HG02588 (cell line): ENCODE data around the gene TOPORS.
"Not testable (repeated sequence)": the region's sequence is repeated elsewhere in the genome, so short reads cannot be mapped to it uniquely, and the experiment has no call there.

Source experiments
- ATAC-seq: cut with Tn5 transposase; IDR thresholded peaks from one replicate; pipeline ENCODE4 v1.9.1; 2021; ENCODE audit warnings: mild to moderate bottlenecking, moderate library complexity; ENCODE audit not compliant: unreplicated experiment

The TOPORS gene

DNA sequence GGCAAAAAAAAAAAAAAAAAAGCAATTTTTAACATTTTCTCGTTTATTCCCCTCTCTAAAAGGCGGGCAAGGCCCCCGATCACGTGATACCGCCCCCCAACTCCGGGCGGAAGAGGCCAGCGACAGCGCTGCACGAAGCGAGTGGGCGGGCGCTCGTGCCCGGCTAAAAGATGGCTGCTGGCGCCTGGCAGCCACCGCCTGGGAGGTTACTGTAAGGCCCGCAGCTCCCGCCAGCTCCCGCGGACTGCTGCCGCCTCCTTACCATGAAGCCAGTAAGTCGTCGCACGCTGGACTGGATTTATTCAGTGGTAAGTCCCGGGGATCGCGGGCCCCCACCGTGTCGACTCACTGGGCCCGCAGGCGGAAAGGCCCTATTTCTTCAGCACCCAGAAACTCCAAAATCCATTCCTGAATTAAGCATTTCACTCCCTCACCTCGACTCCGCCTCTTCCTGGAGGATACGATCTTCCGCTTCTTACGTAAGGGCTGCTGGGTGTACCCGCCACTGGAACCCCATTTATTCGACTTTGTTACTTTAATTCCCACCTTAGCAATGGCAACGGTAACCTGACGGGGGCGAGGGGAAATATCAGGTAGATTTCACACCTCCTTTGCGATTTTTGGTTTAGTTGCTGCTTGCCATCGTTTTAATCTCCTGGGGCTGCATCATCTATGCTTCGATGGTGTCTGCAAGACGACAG lies at the start of gene TOPORS, which contains the start of gene SMIM27:
TSS of gene TOPORS (minus strand) at position 415 of the 701 bp plus-strand sequence. CDS start at position 265, 150 bp downstream.
TSS of gene SMIM27 (plus strand) at position 156 of the 701 bp plus-strand sequence. CDS start at position 264, 108 bp downstream.
- peak; percentile 75 for ATAC-seq

DNA sequence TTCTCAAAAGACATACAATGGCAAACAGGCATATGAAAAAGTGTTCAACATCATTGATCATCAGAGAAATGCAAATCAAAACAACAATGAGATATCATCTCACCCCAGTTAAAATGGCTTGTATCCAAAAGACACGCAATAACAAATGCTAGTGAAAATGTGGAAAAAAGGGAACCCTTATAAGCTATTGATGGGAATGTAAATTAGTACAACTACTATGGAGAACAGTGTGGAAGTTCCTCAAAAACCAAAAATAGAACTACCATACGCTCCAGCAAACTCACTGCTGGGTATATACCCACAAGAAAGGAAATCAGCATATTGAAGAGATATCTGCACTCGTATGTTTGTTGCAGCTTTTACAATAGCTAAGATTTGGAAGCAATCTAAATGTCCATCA lies 46.6 kb upstream of the TOPORS start:
- ATAC-seq: not testable (repeated sequence)

DNA sequence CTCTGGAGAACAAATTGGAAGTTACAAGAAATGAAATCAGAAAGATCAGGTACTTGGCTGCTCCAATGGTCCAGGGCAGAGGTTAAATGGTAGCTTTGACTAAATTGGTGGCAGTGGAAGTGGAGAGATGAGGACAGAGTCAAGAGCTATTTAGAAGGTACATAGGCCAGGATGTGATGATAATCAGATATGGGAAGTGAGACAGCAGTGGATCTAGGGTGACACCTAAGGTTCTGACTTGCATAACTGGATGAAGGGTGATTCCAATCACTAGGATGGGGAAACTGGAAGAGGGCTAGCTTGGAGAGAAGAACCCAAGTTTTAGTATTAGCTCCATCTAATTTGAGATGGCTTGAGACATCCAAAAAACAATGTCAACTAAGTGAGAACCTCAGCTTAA lies 44.5 kb upstream of the TOPORS start:
- no peak for ATAC-seq

DNA sequence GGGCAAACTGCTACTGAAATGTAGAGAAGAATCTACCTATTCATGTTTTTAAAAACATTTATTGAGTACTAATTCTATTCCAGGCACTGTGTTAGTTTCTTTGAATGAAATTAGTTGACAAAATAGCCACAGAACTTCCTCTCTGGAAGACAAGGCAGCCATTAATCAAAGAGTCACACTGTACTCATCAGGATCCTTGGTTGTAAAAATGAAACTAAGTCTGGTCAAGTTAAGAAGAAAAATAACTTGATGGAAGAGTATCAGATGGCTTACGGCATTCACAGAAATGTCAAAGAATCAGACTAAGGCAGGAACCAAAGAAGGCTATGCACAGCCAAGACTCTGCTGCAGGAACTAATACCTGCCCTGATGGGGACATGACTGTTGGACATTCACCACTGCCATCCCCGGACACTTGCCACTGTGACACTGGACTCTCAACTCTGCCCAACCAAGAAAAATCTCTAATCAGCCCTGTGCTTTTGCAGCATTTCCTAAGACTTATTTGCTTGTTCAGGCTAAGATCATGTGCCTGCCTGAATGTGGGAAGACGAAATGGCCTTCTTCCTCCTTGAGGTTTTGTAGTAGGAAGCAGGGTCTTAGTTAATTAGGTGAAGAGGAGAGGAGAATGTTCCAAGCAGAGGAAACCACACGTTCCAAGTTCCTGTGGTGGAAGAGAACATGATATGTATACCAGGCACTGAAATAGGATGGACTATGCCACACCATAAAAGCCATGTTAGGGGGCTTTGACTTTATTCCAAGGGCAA lies 43.9 kb upstream of the TOPORS start:
- ATAC-seq: no peak

DNA sequence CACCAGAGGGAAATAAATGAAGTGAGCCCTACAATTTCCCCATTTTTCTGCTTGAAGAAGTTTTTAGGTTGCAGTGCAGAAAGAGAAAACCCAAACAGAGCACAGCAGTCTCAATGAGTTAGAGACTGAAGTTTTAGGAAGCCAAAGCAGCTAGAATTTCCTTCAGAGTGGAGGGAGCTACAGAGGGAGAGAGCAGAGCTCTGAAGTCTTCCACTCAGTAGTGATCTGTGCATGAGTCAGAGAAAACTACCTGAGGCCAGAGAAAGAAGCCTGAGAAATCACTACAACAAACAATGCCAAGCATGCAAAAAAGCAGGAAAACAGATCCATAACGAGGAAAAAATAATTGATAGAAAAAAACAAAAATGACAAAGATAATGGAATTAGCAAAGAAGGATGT lies 38.5 kb upstream of the TOPORS start:
- ATAC-seq: no peak

DNA sequence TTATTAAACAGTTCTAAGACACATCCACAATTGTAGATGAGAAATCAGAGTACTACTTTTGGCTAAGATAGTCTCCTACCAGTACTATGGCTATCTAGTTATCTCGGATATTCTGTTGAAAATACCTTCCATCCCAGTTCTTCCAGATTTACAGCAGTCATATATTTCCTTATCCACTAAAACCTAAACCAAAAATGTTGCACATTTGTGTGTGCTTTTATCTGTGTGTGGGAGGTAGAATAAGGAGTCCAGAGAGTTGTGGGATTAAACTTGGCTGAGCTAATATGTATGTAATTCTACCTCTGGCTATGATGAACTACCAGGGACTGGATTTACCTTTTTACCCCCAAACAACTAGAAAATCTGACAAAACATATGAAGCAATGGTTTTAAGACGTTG lies 38.1 kb upstream of the TOPORS start:
- ATAC-seq: no peak

DNA sequence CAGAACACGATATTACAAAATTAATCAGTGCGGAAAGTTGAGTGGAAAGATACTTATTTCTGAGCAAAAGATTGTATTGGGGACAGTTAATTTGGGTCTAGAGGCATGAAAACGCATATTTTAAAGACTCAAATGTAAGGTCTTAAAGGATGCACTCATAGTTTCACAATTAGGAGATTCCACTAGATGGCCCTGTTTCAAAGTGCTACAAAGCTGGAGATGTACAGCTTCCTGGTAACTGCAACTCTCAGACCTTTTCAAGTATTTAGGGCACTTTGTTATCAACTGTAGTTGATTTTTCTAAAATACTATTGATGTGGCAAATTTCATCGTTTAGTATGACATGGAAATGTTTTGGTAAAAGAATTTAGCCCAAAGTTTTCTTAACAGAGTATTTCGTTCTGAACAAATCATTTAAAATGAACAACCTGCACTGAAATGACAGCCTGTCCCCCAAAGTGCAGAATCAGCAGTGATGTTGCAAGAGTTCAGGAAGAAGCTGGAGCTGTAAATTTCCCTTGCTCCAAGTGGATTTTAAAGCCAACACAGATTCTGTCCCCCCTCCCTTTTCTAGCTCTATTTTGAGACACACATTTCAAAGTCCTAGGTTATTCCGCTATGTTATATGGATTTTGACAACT lies 36.8 kb upstream of the TOPORS start:
- ATAC-seq: no peak

DNA sequence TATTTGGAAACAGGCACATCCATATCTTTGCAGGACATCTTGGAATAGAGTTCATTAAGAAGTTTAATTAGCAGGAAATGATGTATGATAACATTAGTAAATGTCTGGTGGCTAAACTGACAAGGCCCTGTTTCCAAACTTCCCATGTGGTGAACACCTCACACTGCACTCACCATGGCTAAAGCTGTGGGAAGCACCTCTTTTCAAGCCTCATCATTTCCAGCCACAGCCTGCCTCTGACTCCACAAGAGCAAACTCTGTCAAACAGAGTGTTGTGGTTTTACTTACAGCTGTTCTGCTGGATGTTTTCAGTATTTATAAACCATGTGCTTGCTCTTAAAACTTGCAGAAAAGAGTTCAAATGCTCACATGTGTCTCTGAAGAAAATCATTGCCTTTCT lies 35.5 kb upstream of the TOPORS start:
- no peak for ATAC-seq

DNA sequence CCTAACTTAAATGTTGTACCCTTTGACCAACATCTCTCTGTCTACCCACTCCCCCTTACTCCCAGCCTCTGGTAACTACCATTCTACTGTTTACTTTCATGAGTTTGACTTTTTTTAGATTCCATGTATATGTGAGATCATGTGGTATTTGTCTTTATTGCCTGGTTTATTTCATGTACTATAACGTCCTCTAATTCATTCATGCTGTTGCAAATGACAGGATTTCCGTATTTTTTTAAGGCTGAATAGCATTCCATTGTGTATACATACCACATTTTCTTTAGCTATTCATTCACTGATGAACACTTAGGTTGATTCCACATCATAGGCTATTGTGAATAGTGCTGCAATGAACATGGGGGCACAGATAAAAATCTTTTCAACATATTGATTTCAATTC lies 32.4 kb upstream of the TOPORS start:
- ATAC-seq: no peak

DNA sequence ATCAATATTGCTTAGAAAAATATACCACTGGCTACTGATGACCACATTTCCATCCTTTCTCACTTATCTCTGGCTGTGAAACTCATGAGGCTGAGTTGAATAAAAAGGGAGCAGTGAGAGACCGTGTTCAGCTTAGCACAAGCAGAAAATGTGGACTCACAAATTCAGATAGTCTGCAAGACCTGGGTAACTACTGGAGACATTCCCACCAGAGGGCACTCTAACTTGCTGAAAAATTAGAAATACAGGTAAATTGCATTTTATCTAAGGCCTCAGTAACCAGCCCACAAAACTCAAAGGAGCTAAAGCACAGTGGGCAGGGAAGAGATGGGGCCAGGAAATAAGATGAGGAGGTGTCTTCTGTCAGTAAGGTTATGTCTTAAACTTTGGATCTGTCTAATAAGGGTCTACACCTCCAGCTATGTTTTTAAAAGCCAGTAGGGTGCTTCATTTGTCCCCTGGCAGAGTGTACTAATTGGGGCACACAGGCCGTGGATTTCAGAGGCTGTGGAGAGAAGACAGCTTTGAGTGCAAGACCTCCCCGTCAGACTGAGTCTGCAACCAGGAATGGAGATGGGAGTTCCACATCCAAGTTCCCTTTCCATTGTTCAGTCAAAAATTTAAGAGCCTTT lies 29.2 kb upstream of the TOPORS start:
- no peak for ATAC-seq

DNA sequence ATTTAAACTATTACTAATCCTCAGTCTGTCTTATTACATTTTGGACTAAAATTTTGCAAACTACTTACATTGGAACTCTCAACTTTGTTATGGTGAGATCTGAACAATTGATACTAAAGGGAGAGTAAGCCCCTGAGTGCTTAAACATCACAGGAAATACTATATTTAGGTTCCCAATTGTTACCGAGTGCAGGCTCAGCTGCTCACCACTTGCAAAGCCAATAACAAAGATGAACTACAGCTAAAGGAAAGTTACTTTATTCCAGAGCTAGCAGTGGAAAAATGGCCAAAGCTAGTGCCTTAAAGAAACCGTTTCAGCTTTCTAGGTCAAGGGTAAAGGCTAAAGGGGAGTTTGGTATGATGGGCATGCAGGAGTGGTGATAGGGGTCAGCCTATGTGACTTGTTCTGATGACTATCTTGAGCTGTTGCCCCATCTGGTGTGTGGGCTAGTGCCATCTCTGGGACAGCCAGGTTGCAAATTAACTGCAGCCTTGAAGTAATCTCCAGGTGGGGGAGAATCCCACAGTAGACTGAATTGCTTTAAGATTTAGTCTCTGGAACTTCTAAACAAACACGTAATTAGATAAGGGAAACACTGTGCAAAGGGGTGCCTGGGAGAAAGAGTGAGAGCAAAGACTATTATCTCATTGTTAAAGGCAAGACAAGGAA lies 28.4 kb upstream of the TOPORS start:
- ATAC-seq: no peak

DNA sequence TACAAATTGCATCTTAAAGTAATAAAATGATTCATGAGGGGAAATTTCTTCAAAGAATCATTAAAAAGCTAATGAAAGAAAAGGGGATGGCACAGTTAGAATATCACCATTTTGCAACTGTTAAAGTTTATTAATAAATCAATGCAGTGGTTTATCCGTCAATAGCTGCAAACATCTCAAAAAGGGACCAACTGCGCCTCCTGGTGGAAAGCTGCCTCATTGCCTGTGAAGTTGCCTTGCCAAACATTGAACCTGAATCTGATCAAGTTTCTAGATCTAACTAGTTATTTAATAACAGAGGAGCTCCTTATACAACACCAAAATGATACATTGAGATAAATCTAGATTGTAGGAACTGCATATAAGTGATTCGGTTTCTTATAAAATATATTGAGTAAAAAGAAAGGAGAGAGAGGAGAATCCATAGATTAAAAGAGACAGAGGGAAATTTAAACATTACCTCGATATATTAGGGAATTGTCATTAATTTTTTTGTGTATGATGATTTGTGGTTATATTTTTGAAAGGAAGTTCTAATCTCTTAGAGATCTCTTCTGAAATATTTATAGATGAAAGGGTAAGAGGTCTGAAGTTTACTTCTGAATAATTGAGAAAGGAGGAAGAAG lies 27.4 kb upstream of the TOPORS start:
- ATAC-seq: no peak

DNA sequence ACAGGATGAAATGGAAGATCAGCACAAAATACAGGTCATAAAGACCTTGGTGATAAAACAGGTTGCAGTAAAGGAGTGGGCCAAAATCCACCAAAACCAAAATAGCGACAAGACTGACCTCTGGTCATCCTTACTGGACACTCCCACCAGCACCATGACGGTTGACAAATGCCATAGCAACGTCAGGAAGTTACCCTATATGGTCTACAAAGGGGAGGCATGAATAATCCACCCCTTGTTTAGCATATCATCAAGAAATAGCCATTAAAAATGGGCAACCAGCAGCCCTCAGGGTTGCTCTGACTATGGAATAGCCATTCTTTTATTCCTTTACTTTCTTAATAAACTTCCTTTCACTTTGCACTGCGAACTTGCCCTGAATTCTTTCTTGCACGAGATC lies 26.6 kb upstream of the TOPORS start:
- no peak for ATAC-seq

DNA sequence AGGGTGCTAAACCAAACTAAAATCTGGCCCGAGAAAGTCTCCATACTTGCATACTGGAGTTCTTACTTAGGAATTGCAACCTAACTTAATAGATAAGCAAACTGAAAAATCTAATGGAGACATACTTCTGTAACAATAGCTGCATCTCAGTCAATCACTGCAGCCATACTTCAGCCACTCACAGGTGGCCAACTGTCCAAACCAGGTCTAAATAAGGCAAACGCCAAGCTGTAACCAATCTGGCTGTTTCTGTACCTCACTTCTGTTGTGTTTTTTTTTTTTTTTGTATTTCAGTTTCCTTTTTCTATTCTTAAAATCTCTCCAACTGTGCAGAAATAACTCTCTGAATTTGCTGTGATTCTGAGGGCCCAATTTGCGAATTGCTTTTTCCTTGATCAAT lies 24.9 kb upstream of the TOPORS start:
- no peak for ATAC-seq

DNA sequence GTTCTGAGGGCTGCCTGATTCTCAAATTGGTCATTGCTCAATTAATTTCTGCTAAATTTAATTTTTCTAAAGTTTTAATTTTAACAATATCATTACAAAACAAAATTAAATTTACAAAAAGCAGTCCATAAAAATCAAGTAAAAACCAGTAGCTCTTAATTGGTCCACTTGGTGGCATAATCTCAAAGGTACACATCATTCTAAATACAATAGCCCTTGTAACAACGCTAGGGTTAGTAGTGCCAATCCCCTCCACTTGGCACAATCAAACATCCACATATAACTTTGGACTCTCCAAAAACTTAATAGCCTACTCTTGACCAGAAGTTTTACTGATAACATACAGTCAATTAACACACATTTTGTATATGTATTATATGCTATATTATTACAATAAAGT lies 22.5 kb upstream of the TOPORS start:
- ATAC-seq: no peak

DNA sequence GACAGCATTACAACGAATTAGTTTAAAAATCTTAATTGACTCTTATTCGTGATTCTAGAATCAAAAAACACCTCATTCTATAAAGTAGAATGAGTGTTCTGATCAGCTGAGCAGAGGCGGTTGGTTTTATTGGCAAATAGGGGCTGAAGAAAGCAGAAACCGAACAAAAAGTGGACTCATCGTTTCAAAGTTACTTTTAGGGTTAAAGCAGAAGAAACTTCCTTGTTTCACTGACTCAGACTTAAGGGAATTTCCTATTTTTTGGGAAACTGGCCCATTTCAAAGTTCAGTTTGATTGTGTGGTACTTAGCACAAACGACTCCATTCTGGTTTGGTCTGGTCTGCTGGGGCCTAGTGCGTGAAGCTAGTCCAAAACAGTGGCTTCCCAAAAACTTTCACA lies 21.4 kb upstream of the TOPORS start:
- ATAC-seq: no peak

DNA sequence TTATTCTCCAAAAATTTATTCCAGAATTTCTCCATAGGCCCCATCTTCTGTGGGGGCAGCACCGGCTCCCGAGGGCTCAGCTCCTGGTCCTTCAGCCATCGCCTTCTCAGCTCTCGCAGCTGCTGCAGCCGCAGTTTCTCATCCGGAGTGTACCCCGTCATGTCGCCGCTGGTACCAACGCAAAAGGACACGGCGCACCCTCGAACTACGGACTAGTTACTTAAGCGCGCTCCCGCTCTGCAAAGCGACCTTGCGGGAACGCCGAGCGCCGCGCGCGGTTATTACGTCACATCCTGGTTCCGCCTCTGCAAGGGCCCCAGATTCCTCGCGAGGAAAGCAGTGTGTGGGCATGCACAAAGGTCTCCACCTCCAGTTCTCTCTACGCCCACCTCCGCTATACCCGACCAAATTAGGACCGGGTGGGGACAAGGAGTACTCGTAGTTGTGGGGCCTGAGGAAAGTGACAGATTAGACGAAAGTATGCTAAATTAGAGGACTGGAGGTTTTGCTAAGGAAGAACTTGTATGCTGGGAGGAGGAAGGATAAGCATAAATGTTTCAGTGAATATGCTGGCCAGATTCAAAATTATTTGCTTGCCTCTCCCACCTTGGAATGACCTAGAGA lies 20.6 kb upstream of the TOPORS start, which contains the start of gene NDUFB6:
TSS of gene NDUFB6 (minus strand) at position 260 of the 624 bp plus-strand sequence. CDS start at position 161, 99 bp downstream.
- peak; percentile 85 for ATAC-seq

DNA sequence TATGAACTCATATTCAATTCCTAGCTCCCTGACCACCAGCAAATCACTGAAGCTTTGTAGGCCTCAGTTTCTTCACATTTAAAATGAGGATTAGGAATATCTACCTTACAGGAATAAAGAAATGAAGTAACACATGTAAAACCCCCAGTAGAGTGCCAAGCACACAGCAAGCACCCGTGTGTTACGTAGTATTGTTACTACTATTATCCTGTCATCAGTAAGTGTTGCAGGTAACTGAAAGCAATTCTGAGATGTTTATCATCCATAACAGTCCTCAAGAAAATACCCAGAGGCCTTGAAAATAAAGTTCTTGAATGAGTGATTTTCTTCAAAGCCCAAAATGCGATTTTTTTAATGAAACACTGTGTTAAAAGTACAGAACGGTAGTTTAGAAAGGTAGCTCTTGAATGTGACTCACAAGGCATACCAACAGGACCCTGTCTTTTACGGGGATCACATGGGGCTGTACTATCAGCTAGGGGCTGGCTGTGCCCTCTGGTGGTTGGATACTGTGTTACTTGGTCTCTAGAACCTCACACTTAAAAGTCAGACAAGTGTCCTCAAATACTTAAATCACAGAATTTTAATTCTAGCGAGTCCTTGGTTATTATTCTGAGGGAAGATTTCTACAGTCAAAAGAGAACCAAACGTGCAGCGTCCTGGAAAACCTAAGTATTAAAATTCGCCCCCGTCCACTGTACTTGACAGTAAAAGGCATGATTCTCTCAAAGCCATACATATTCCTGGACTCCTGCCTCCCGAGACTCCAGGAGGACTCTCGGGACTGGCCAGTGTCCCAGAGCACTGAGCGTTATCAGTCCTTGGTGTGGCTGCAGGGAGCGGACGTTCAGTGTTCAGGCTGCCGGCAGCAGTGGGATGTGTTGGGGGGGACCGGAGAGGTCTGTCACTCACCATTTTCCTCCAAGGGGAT lies 19.8 kb upstream of the TOPORS start:
- ATAC-seq: peak; percentile 87

DNA sequence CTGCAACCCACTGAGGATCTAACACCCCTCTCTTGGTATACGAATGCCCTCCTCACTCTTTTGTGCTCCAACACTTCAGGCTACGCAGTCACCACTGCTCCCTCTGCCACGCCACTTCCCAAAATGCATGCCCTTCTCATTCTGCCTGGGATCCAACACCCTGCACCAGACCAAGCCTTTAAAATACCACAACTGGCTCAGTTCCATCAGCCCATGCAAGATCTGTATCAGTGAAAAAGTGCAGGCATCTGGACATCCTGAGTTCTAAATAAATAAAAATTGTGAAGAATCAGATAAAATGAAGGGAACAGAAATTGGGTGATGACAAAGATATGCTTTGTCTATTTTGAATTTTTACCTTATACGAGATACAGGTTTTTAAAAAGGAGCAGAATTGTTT lies 17.9 kb upstream of the TOPORS start:
- no peak for ATAC-seq
